ENCODE data around the gene HLA-DPB1.
"Not testable (repeated sequence)": the region's sequence is repeated elsewhere in the genome, so short reads cannot be mapped to it uniquely, and the experiment has no call there.

Gene HLA-DPB1

DNA sequence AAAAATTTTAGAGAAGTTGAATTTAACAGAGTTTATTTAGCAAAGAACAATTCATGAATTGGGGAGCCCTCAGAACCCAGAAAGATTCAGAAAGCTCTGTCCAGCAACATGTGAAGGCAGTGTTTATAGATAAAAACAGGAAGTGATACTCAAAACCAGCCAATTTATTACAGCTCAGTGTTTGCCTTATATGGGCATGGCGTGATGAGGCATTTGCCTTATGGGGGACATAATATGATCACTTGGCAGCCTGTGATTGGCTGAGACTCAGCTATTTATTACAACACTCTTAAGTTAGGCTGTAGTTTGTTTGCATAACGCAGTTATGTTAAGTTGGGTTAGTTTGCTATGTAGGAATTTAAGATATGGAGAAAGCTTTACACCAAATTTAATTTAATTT is 13.8 kb upstream of the HLA-DPB1 start:
- Histone ChIP-seq H3K27me3 (ENCODE audit: insufficient read depth, low read length) (no peaks in the 10 kb centered on the region; the same call in 1 of the 2 replicates), H3K4me3 (ENCODE audit: low read depth, low read length, poor library complexity, severe bottlenecking) (no peak overlapping the region), H3K9ac (ENCODE audit: low read length) (no peak overlapping the region), H3K27ac (ENCODE audit: low read depth, low read length, poor library complexity, severe bottlenecking) (no peak overlapping the region), H3K4me1 (ENCODE audit: insufficient read depth, low read length, severe bottlenecking) (peaks cover 7% of the 10 kb centered on the region), H3F3A (ENCODE audit: insufficient read depth, low read length) (no peaks in the 10 kb centered on the region), H3K4me2 (ENCODE audit: low read length) (no peak overlapping the region), H3K36me3 (ENCODE audit: insufficient read depth, low read length) (no peaks in the 10 kb centered on the region), H3K9me3 (ENCODE audit: low read length) (no peaks in the 10 kb centered on the region), H3K79me2 (ENCODE audit: insufficient read depth, low read length) (no peaks in the 10 kb centered on the region), H4K20me1 (ENCODE audit: insufficient read depth, low read length) (no peaks in the 10 kb centered on the region), H3K9me2 (ENCODE audit: low read depth, low read length) (no peaks in the 10 kb centered on the region; the same call in 1 of the 2 replicates), H2AFZ (ENCODE audit: low read length) (no peak overlapping the region)
- TF ChIP-seq EZH2 (IDR thresholded peaks at IDR 0.05; ENCODE audit: borderline replicate concordance, low read length): no peak
- no peak for TF ChIP-seq CTCF (IDR thresholded peaks at IDR 0.05; ENCODE audit: low read length)

GRCh38 chr6:33063435-33063834 is 12.4 kb upstream of the HLA-DPB1 start:
- not testable (repeated sequence) for H3K4me2 ChIP-seq (ENCODE audit: low read length); H3K27ac ChIP-seq (ENCODE audit: low read depth, low read length, poor library complexity, severe bottlenecking); H4K20me1 ChIP-seq (ENCODE audit: insufficient read depth, low read length); H3K9ac ChIP-seq (ENCODE audit: low read length); H2AFZ ChIP-seq (ENCODE audit: low read length); H3K9me3 ChIP-seq (ENCODE audit: low read length); H3K4me1 ChIP-seq (ENCODE audit: insufficient read depth, low read length, severe bottlenecking); H3F3A ChIP-seq (ENCODE audit: insufficient read depth, low read length); H3K27me3 ChIP-seq (ENCODE audit: insufficient read depth, low read length); H3K79me2 ChIP-seq (ENCODE audit: insufficient read depth, low read length); H3K36me3 ChIP-seq (ENCODE audit: insufficient read depth, low read length); H3K4me3 ChIP-seq (ENCODE audit: low read depth, low read length, poor library complexity, severe bottlenecking); H3K9me2 ChIP-seq (ENCODE audit: low read depth, low read length)

GRCh38 chr6:33064723-33065122 is 11.1 kb upstream of the HLA-DPB1 start:
- Histone ChIP-seq H2AFZ (ENCODE audit: low read length) (no peak overlapping the region), H3K4me2 (ENCODE audit: low read length) (no peak overlapping the region), H3F3A (ENCODE audit: insufficient read depth, low read length) (no peaks in the 10 kb centered on the region), H3K4me1 (ENCODE audit: insufficient read depth, low read length, severe bottlenecking) (peaks cover 7% of the 10 kb centered on the region), H3K9me2 (ENCODE audit: low read depth, low read length) (no peaks in the 10 kb centered on the region; the same call in 1 of the 2 replicates), H3K36me3 (ENCODE audit: insufficient read depth, low read length) (no peaks in the 10 kb centered on the region), H3K9ac (ENCODE audit: low read length) (no peak overlapping the region), H3K79me2 (ENCODE audit: insufficient read depth, low read length) (no peaks in the 10 kb centered on the region), H3K27me3 (ENCODE audit: insufficient read depth, low read length) (no peaks in the 10 kb centered on the region; the same call in 1 of the 2 replicates), H3K9me3 (ENCODE audit: low read length) (no peaks in the 10 kb centered on the region), H4K20me1 (ENCODE audit: insufficient read depth, low read length) (no peaks in the 10 kb centered on the region), H3K4me3 (ENCODE audit: low read depth, low read length, poor library complexity, severe bottlenecking) (no peak overlapping the region), H3K27ac (ENCODE audit: low read depth, low read length, poor library complexity, severe bottlenecking) (no peak overlapping the region)
- no peak for TF ChIP-seq CTCF (IDR thresholded peaks at IDR 0.05; ENCODE audit: low read length)

DNA sequence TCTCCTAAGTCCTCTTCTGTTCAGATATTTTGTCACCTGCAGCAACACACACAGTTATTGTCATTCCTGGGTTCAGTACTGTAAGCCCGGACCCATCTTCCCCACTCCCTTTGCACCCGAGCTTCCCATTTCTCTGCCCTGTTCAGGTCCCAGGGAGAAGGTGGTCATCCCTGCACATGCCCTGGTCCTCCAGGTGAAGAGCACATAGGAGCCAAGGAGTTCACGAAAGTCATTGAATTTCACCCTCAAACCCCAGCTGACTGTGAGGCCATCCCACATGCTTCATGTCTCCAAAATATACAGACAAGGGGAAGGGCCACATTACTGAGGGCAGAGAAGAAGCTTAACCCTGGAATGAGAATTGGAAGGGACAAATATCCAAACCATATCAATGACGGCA is 10.5 kb upstream of the HLA-DPB1 start:
- Histone ChIP-seq H3K79me2 (ENCODE audit: insufficient read depth, low read length) (no peaks in the 10 kb centered on the region), H3K36me3 (ENCODE audit: insufficient read depth, low read length) (no peaks in the 10 kb centered on the region), H3K27ac (ENCODE audit: low read depth, low read length, poor library complexity, severe bottlenecking) (no peak overlapping the region), H2AFZ (ENCODE audit: low read length) (no peak overlapping the region), H3K27me3 (ENCODE audit: insufficient read depth, low read length) (no peaks in the 10 kb centered on the region; the same call in 1 of the 2 replicates), H3K4me2 (ENCODE audit: low read length) (no peak overlapping the region), H3F3A (ENCODE audit: insufficient read depth, low read length) (no peaks in the 10 kb centered on the region), H3K9ac (ENCODE audit: low read length) (no peak overlapping the region), H3K4me1 (ENCODE audit: insufficient read depth, low read length, severe bottlenecking) (peaks cover 7% of the 10 kb centered on the region), H4K20me1 (ENCODE audit: insufficient read depth, low read length) (no peaks in the 10 kb centered on the region), H3K4me3 (ENCODE audit: low read depth, low read length, poor library complexity, severe bottlenecking) (no peak overlapping the region), H3K9me3 (ENCODE audit: low read length) (no peaks in the 10 kb centered on the region), H3K9me2 (ENCODE audit: low read depth, low read length) (no peaks in the 10 kb centered on the region; the same call in 1 of the 2 replicates)
- TF ChIP-seq EZH2 (IDR thresholded peaks at IDR 0.05; ENCODE audit: borderline replicate concordance, low read length) (no peak), CTCF (IDR thresholded peaks at IDR 0.05; ENCODE audit: low read length) (no peak)

All from OCI-LY1 (cell line).